Fibroblast of villous mesenchyme (primary cell): ENCODE results near the gene SLC28A1. TPM values are rescaled to one million over a fixed set of nuclear protein-coding genes. Genes with fewer than 3 reads are reported as not detected.

Experiments
- DNase-seq: peaks from one replicate; pipeline ENCODE4 v3.0.0-alpha.2; 2010; ENCODE audit warnings: low read depth
- H3K4me3 ChIP-seq: 2 replicates; pipeline ENCODE4 v1.5.1; 2011; ENCODE audit warnings: low read depth, mild to moderate bottlenecking, low read length
- total RNA-seq: library from RNA; depleted of rRNA; stranded (reverse); fragments of >200 nt; gene quantifications from 2 replicates; pipeline ENCODE4 v1.2.3, GENCODE V29; 2012
- TF ChIP-seq, protein P1 (sequence below): IDR thresholded peaks from 2 replicates; pipeline ENCODE4 v1.5.1; 2012; ENCODE audit warnings: low read depth, mild to moderate bottlenecking, low read length; ENCODE audit not compliant: insufficient read depth

Gene SLC28A1
- total RNA-seq, 1 donor, result not detected

GRCh38 chr15:84905016-84905916, 20.8 kb downstream of the SLC28A1 start:
- TF ChIP-seq, protein P1, sequence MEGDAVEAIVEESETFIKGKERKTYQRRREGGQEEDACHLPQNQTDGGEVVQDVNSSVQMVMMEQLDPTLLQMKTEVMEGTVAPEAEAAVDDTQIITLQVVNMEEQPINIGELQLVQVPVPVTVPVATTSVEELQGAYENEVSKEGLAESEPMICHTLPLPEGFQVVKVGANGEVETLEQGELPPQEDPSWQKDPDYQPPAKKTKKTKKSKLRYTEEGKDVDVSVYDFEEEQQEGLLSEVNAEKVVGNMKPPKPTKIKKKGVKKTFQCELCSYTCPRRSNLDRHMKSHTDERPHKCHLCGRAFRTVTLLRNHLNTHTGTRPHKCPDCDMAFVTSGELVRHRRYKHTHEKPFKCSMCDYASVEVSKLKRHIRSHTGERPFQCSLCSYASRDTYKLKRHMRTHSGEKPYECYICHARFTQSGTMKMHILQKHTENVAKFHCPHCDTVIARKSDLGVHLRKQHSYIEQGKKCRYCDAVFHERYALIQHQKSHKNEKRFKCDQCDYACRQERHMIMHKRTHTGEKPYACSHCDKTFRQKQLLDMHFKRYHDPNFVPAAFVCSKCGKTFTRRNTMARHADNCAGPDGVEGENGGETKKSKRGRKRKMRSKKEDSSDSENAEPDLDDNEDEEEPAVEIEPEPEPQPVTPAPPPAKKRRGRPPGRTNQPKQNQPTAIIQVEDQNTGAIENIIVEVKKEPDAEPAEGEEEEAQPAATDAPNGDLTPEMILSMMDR, result no peak
- H3K4me3 ChIP-seq, result no peak overlapping the region
- no peak for DNase-seq

GRCh38 chr15:84907731-84908130, 23.3 kb downstream of the SLC28A1 start:
- TF ChIP-seq, protein P1, result no peak
- no peak overlapping the region for H3K4me3 ChIP-seq
- DNase-seq, result no peak

DNA sequence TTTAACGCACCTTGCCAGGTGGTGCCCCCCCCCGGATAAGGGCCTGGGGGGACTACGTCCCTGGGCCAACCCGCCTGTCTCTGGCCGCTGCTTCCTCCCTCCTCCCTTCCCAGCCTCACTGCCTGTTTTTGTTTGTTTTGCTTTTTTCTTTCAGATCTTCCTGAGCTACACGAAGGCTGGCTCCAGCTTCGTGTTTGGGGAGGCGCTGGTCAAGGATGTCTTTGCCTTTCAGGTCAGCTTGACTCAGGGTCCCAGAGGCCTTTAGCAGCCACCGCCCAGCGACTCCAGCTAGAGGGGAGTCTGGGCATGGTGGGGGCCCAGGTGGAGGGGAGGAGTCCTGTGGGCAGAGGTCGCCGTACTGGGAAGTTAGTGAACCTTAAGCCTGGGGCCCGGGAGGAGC, 24.1 kb downstream of the SLC28A1 start:
- TF ChIP-seq, protein P1, result no peak
- no peak for DNase-seq
- no peak overlapping the region for H3K4me3 ChIP-seq

- no peak overlapping the region for H3K4me3 ChIP-seq
- DNase-seq, result no peak
- TF ChIP-seq, protein P1, result no peak
Measured at GRCh38 chr15:84909029-84909428, 24.6 kb downstream of the SLC28A1 start.

DNA sequence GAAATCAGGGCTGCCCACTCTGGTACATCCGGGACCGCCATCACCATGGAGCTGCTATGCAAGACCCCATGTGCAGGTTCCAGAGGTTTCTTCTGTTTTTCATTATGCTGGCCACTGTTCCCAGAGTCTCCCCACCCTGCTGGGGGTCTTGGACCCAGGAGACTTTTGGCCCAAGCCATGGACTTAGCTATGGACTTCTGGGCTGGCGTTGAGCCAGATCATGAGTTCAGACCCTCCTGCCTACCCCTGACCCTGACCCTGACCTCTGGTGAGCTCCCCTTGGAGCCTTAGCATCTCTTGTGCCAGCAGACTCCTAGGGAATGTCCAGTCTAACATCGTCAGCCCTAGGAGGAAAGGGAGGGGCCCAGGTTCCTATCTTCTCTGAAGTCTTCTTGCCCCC, 25.3 kb downstream of the SLC28A1 start:
- TF ChIP-seq, protein P1, result no peak
- no peak for DNase-seq

DNA sequence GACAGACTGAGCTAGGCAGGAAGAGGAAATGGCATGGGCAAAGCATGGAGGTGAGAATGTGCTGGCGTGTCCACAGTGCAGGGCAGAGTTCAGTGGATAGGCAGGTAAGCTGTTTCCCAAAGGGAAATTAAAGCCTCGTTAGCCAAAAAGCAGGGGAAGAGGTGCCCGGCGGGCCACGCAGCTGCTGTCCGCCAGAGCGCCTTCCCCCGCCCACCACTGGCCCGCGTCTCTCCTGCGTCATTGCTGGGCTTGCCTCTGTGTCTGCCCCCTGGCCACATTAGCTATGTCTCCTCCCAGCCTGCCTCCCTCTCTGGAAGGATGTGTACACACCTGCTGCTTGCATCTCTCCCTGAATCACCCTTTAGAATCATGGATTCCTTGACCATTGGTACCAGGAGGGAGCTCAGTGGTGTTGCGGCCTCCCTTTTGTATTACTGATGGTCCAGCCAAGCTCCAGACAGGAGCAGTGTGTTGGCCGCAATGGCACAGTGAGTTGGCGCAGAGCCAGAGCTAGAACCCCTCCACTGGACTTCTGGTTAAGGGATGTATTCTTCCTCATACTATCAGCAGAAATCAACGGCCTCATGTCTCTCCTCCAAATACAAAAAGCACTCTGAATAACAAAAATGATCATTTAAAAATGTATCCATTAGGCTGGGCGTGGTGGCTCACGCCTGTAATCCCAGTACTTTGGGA, 26.6 kb downstream of the SLC28A1 start:
- no peak for DNase-seq
- TF ChIP-seq, protein P1, result no peak
- H3K4me3 ChIP-seq, result no peak overlapping the region

More for the DNA sequence above, 25.3 kb downstream of the SLC28A1 start:
- no peak overlapping the region for H3K4me3 ChIP-seq
